ENCODE data around the gene PPP1R8.

DNA sequence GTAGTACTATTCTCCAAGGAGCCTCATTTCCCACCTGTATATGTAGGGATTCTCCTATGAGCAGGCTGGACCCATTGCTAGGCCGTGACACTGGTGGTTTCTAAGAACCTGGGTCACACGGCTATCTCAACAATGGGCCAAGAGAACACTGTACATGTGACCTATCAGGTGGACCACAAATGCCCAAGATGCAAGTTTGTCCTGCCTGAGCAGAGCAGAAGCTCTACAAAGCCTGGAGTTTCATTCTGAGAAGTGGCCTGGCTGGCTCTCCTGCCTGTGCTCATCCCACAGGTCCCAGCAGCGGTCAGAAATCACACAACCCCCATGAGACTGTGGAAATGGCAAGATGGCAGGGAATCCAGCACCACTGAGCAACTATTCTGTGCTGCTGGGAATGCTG, 58.9 kb downstream of the PPP1R8 start:
- TF ChIP-seq EZH2 (IDR thresholded peaks at IDR 0.05; ENCODE audit: low read depth), result no peak
- TF ChIP-seq, protein P1, sequence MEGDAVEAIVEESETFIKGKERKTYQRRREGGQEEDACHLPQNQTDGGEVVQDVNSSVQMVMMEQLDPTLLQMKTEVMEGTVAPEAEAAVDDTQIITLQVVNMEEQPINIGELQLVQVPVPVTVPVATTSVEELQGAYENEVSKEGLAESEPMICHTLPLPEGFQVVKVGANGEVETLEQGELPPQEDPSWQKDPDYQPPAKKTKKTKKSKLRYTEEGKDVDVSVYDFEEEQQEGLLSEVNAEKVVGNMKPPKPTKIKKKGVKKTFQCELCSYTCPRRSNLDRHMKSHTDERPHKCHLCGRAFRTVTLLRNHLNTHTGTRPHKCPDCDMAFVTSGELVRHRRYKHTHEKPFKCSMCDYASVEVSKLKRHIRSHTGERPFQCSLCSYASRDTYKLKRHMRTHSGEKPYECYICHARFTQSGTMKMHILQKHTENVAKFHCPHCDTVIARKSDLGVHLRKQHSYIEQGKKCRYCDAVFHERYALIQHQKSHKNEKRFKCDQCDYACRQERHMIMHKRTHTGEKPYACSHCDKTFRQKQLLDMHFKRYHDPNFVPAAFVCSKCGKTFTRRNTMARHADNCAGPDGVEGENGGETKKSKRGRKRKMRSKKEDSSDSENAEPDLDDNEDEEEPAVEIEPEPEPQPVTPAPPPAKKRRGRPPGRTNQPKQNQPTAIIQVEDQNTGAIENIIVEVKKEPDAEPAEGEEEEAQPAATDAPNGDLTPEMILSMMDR (conservative IDR thresholded peaks at IDR 0.05), result no peak
